ENCODE data around the gene PDZK1IP1.

DNA sequence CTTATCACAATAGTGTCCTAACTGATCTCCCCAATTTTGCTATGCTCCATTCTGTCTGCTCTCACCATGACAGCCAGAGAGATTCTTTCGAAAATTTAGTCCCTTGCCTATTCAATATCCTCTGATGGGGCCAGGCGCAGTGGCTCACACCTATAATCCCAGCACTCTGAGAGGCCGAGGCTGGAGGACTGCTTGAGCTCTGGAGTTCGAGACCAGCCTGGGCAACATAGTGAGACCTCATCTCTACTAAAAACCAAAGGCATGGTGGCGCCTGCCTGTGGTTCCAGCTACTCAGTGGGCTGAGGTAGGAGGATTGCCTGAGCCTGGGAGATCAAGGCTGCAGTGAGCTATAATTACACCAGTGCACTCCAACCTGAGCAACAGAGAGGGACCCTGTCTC, 16.1 kb upstream of the PDZK1IP1 start:
- TF ChIP-seq, protein P1, sequence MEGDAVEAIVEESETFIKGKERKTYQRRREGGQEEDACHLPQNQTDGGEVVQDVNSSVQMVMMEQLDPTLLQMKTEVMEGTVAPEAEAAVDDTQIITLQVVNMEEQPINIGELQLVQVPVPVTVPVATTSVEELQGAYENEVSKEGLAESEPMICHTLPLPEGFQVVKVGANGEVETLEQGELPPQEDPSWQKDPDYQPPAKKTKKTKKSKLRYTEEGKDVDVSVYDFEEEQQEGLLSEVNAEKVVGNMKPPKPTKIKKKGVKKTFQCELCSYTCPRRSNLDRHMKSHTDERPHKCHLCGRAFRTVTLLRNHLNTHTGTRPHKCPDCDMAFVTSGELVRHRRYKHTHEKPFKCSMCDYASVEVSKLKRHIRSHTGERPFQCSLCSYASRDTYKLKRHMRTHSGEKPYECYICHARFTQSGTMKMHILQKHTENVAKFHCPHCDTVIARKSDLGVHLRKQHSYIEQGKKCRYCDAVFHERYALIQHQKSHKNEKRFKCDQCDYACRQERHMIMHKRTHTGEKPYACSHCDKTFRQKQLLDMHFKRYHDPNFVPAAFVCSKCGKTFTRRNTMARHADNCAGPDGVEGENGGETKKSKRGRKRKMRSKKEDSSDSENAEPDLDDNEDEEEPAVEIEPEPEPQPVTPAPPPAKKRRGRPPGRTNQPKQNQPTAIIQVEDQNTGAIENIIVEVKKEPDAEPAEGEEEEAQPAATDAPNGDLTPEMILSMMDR (conservative IDR thresholded peaks at IDR 0.05), result no peak
- no peak for TF ChIP-seq ZFX (IDR thresholded peaks at IDR 0.05)

Data from C4-2B (cell line).